ENCODE data around the gene CRIM1.

CRIM1 gene

GRCh38 chr2:36381993-36382392 lies 26.4 kb downstream of the CRIM1 start:
- TF ChIP-seq CTCF (IDR thresholded peaks at IDR 0.05), result no peak
- no peak for TF ChIP-seq ZFX (IDR thresholded peaks at IDR 0.05; ENCODE audit: borderline replicate concordance)
- no peak overlapping the region for H3K27ac ChIP-seq

DNA sequence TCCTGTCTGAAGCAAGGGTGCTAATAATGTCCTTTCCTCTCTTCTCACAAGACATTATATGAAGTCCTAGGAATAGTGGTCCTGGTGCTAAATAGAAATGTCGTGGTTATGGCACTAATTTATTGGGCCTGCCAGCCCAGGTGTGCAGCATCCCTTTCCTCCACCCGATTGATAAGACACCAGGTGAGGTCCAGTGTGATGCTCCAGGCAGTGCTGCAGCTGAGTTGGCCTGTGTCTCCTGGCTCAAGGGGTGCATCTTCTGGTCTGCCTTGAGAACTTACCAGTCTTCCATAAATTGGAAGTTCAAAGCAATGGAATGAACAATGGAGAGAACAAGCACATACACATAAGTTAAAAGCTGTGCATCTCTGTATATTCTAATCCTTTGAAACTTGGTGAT lies 26.9 kb downstream of the CRIM1 start:
- TF ChIP-seq CTCF (IDR thresholded peaks at IDR 0.05), result no peak
- TF ChIP-seq ZFX (IDR thresholded peaks at IDR 0.05; ENCODE audit: borderline replicate concordance), result no peak
- H3K27ac ChIP-seq, result no peak overlapping the region

DNA sequence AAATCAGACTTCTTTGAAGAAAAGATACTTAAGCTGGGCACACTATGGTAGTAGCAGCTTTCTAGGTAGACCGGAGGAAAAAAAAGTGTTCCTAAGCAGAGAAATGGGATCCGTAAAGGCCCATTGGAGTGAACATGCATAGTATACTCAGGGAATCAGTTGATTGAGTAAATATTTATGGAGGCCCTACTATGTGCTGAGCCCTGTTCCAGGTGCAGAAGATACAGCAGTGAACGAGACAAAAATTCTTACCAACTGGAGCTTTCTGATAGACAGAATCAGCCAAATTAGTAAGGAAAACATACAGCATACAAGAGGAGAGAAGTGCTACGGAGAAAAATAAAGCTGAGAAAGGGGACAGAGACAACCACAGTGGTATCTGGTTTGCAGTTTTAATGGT lies 28.1 kb downstream of the CRIM1 start:
- TF ChIP-seq ZFX (IDR thresholded peaks at IDR 0.05; ENCODE audit: borderline replicate concordance), result no peak
- TF ChIP-seq CTCF (IDR thresholded peaks at IDR 0.05), result no peak
- no peak overlapping the region for H3K27ac ChIP-seq

DNA sequence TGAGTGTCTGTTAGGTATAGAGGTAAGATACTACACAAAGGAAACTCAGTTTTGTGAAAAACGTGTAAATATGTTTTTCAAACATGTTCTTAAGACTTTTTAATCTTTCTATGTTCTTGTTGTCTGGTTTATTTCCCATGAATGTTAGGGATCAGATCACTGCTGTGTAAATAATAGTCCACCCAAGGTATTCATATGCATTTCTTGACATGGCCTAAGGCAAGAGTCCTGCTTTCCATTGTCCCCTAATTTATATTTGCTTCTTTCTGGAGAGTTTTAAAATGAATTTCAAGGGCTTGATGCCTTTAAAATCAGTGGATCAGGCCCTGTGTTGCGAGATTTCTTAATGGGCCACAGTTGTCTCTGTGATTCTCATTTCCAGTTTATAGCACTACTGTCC lies 28.9 kb downstream of the CRIM1 start:
- no peak for TF ChIP-seq CTCF (IDR thresholded peaks at IDR 0.05)
- no peak overlapping the region for H3K27ac ChIP-seq

DNA sequence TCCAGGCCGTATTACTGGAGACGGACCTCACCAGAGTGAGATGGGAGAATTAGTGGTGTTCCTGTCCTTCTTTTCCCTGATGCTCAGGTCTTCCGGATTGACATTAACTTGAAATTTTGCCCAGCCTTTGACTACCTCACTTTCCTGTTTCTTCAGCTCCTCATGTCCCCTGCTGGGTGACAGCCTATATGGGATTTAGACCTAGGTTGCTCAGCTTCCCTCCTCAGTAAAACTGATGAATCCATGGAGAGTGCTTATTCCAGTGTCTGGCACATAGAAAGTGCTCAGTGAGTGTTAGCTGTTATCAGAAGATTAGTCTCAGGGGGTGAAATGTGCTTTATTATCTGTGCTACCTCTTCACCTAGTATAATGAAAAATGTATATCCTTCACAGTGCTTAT lies 30.0 kb downstream of the CRIM1 start:
- H3K27ac ChIP-seq, result no peak overlapping the region
- TF ChIP-seq ZFX (IDR thresholded peaks at IDR 0.05; ENCODE audit: borderline replicate concordance) (no peak), CTCF (IDR thresholded peaks at IDR 0.05) (no peak)

DNA sequence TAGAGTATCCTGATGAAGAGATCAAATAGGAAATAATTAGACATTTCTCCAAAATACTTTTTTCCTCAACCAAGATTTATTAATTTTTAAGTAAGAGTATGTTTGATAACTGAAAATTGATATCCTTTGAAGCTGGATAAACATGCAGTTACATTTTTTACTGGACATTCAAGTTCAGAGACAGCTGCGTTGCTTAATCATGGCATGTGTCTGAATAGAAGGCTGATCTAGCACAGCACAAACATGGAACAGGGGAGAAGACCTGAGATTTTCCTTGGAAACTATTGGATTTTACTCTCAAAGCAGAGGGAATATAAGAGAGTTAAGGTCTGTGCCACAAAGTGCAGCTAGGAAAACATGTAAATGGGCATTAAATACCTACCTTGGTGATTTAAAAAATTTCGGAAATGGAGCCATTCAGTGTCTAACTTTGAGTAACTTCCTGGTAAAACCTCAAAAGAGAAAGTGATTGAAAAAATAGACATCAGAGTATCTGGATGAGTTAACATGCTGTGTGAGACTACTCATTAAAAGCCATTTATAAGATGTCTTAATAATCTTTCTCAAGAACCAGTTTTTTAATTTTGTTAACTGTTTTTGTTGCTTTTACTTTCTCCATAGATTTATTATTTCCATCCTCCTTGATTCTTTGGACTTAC lies 31.8 kb downstream of the CRIM1 start:
- H3K27ac ChIP-seq, result no peak overlapping the region
- TF ChIP-seq CTCF (IDR thresholded peaks at IDR 0.05) (no peak), ZFX (IDR thresholded peaks at IDR 0.05; ENCODE audit: borderline replicate concordance) (no peak)

GRCh38 chr2:36388472-36388871 lies 32.9 kb downstream of the CRIM1 start:
- H3K27ac ChIP-seq, result no peak overlapping the region
- TF ChIP-seq ZFX (IDR thresholded peaks at IDR 0.05; ENCODE audit: borderline replicate concordance), result no peak
- no peak for TF ChIP-seq CTCF (IDR thresholded peaks at IDR 0.05)

All from 22Rv1 (cell line).